H9 (cell line): ENCODE measurements around the gene GREB1L. TPM values are rescaled to one million over a fixed set of nuclear protein-coding genes. Genes with fewer than 3 reads are reported as not detected.

Experiments
- DNase-seq: peaks from one replicate; pipeline ENCODE4 v3.0.0-alpha.2; 2017
- H2AFZ ChIP-seq: one replicate; pipeline ENCODE4 v1.6.1; 2013; ENCODE audit warnings: mild to moderate bottlenecking, low read length, control low read depth, moderate library complexity
- H2AK5ac ChIP-seq: 2 replicates; pipeline ENCODE4 v1.6.1; 2013; ENCODE audit warnings: low read length, control low read depth, mixed read lengths; ENCODE audit not compliant: insufficient read length
- H2BK120ac ChIP-seq: one replicate; pipeline ENCODE4 v1.6.1; 2013; ENCODE audit warnings: low read depth, mild to moderate bottlenecking, low read length, control low read depth, inconsistent platforms; ENCODE audit not compliant: poor library complexity, severe bottlenecking
- H2BK12ac ChIP-seq: 2 replicates; pipeline ENCODE4 v1.6.1; 2013; ENCODE audit warnings: low read length, control low read depth, mixed read lengths, low read depth; ENCODE audit not compliant: insufficient read length
- H2BK15ac ChIP-seq: 2 replicates; pipeline ENCODE4 v1.6.1; 2013; ENCODE audit warnings: low read depth, low read length, control low read depth
- H2BK20ac ChIP-seq: one replicate; pipeline ENCODE4 v1.6.1; 2013; ENCODE audit warnings: low read depth, mild to moderate bottlenecking, low read length, control low read depth, inconsistent platforms; ENCODE audit not compliant: poor library complexity, severe bottlenecking
- H2BK5ac ChIP-seq: 2 replicates; pipeline ENCODE4 v1.6.1; 2013; ENCODE audit warnings: low read length, control low read depth, mixed read lengths; ENCODE audit not compliant: insufficient read length
- H3K14ac ChIP-seq: 2 replicates; pipeline ENCODE4 v1.6.1; 2013; ENCODE audit warnings: low read length, control low read depth; ENCODE audit not compliant: insufficient read depth
- H3K18ac ChIP-seq: 2 replicates; pipeline ENCODE4 v1.6.1; 2013; ENCODE audit warnings: low read depth, mild to moderate bottlenecking, mixed read lengths, low read length, control low read depth; ENCODE audit not compliant: insufficient read length
- H3K23ac ChIP-seq: 2 replicates; pipeline ENCODE4 v1.6.1; 2013; ENCODE audit warnings: low read length, control low read depth, mixed read lengths, low read depth; ENCODE audit not compliant: insufficient read length
- H3K23me2 ChIP-seq: 2 replicates; pipeline ENCODE4 v1.6.1; 2013; ENCODE audit warnings: low read depth, mild to moderate bottlenecking, mixed read lengths, low read length, control low read depth; ENCODE audit not compliant: insufficient read length, poor library complexity, severe bottlenecking
- H3K27ac ChIP-seq: 2 replicates; pipeline ENCODE4 v1.5.1; 2013; ENCODE audit warnings: low read length, control low read depth, mixed read lengths, low read depth; ENCODE audit not compliant: insufficient read length
- H3K27me3 ChIP-seq: 2 replicates; pipeline ENCODE4 v1.6.1; 2013; ENCODE audit warnings: low read length, control low read depth, inconsistent platforms; ENCODE audit not compliant: insufficient read depth
- H3K4ac ChIP-seq: 2 replicates; pipeline ENCODE4 v1.6.1; 2013; ENCODE audit warnings: low read depth, mild to moderate bottlenecking, control low read depth, inconsistent platforms, low read length, moderate library complexity
- H3K4me1 ChIP-seq: 2 replicates; pipeline ENCODE4 v1.6.1; 2013; ENCODE audit warnings: low read length, control low read depth, inconsistent platforms; ENCODE audit not compliant: insufficient read depth
- H3K4me2 ChIP-seq: 2 replicates; pipeline ENCODE4 v1.6.1; 2013; ENCODE audit warnings: low read length, control low read depth, mixed read lengths; ENCODE audit not compliant: insufficient read length, insufficient read depth
- H3K56ac ChIP-seq: 2 replicates; pipeline ENCODE4 v1.6.1; 2013; ENCODE audit warnings: low read depth, mild to moderate bottlenecking, mixed read lengths, low read length, control low read depth; ENCODE audit not compliant: insufficient read length
- H3K79me1 ChIP-seq: 2 replicates; pipeline ENCODE4 v1.6.1; 2013; ENCODE audit warnings: low read depth, mild to moderate bottlenecking, moderate library complexity, low read length, control low read depth, inconsistent platforms; ENCODE audit not compliant: insufficient read depth, poor library complexity, severe bottlenecking
- H3K79me2 ChIP-seq: 2 replicates; pipeline ENCODE4 v1.6.1; 2013; ENCODE audit warnings: low read length, control low read depth, inconsistent platforms; ENCODE audit not compliant: insufficient read depth
- H3K9ac ChIP-seq: 2 replicates; pipeline ENCODE4 v1.6.1; 2013; ENCODE audit warnings: low read length, control low read depth, mixed read lengths; ENCODE audit not compliant: insufficient read length; ENCODE audit errors: extremely low read depth
- H3K9me3 ChIP-seq: one replicate; pipeline ENCODE4 v1.6.1; 2013; ENCODE audit warnings: low read depth, low read length, inconsistent platforms; ENCODE audit not compliant: control insufficient read depth
- H3T11ph ChIP-seq: one replicate; pipeline ENCODE4 v1.6.1; 2013; ENCODE audit warnings: mild to moderate bottlenecking, low read length, control low read depth, inconsistent platforms
- H4K20me1 ChIP-seq: one replicate; pipeline ENCODE4 v1.6.1; 2013; ENCODE audit not compliant: control insufficient read depth, insufficient read length, insufficient read depth
- H4K5ac ChIP-seq: 2 replicates; pipeline ENCODE4 v1.6.1; 2013; ENCODE audit warnings: low read depth, mild to moderate bottlenecking, mixed read lengths, low read length, control low read depth; ENCODE audit not compliant: insufficient read length
- H4K8ac ChIP-seq: replicated peaks from 2 replicates; pipeline ENCODE4 v1.6.1; 2013; ENCODE audit warnings: low read length, control low read depth, mixed read lengths, low read depth; ENCODE audit not compliant: insufficient read length
- H4K91ac ChIP-seq: 2 replicates; pipeline ENCODE4 v1.6.1; 2013; ENCODE audit warnings: low read depth, mild to moderate bottlenecking, moderate library complexity, mixed read lengths, low read length, control low read depth; ENCODE audit not compliant: insufficient read length
- H3K27ac Mint-ChIP-seq, 3 experiments: 2 replicates in 2 of 3; 3 replicates in 1 of 3; pipeline ENCODE4 v1.8.0; 2020 to 2021; ENCODE audit warnings: mixed read lengths in 3 of 3, mild to moderate bottlenecking in 1 of 3, moderate library complexity in 1 of 3
- H3K27me3 Mint-ChIP-seq: 2 replicates; pipeline ENCODE4 v1.8.0; 2021; ENCODE audit warnings: low read depth, mild to moderate bottlenecking, moderate library complexity, mixed read lengths
- H3K36me3 Mint-ChIP-seq, 3 experiments: 2 replicates in 2 of 3; 3 replicates in 1 of 3; pipeline ENCODE4 v1.8.0; 2020 to 2021; ENCODE audit warnings: low read depth in 3 of 3, mixed read lengths in 3 of 3; ENCODE audit not compliant: insufficient read depth in 1 of 3
- H3K4me1 Mint-ChIP-seq, 2 experiments: 2 replicates each; pipeline ENCODE4 v1.8.0; 2020; ENCODE audit warnings: mixed read lengths in 2 of 2
- H3K4me3 Mint-ChIP-seq, 2 experiments: 2 replicates in 1 of 2; 3 replicates in 1 of 2; pipeline ENCODE4 v1.8.0; 2020 to 2021; ENCODE audit warnings: mild to moderate bottlenecking in 2 of 2, mixed read lengths in 2 of 2, moderate library complexity in 1 of 2
- H3K9me3 Mint-ChIP-seq, 2 experiments: 2 replicates in 1 of 2; 3 replicates in 1 of 2; pipeline ENCODE4 v1.8.0; 2020; ENCODE audit warnings: mild to moderate bottlenecking in 2 of 2, mixed read lengths in 2 of 2, moderate library complexity in 1 of 2
- CTCF ChIP-seq: fragments of 200-600 bp; sonication (generic); conservative IDR thresholded peaks from 3 replicates; pipeline ENCODE4 v1.8.0; 2021; ENCODE audit warnings: antibody characterized with exemption, mild to moderate bottlenecking
- WGBS: extraction: QIAGEN DNeasy Blood & Tissue Kit; methylation state at CpG from one replicate; pipeline ENCODE4 v1.1.7; 2013; ENCODE audit warnings: missing lambda C conversion rate, low lambda C conversion rate, mixed read lengths; ENCODE audit not compliant: insufficient read length; ENCODE audit errors: extremely low coverage; 5-methylcytosine and 5-hydroxymethylcytosine counted together
- total RNA-seq: library from RNA; stranded (reverse); gene quantifications from 2 replicates; pipeline ENCODE4 v1.2.1, GENCODE V29; 2021

GREB1L gene
- total RNA-seq, 1 experiment from 2014 or later, result 2.7 TPM

DNA sequence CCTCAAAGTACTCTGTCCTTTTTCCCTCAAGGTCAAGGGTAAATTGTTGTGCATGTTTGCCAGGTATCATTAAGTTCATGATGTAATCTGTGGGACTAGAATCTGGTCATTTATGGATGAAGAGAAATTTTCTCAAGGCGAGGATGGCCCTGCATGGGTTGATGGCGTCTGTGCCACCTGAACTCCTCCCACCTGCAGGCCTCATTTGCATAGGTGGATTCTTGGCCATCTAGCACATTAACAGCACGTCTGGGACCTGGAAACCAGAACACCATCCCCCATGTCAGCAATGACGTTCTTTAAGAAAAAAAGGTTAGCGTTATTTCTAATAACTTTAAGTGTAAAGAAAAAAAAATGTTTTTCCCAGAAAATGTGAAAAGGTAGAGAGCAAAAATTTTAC lies 212.7 kb downstream of the GREB1L start:
- Histone ChIP-seq H3K4me2 (no peak overlapping the region), H3K79me1 (no peaks in the 10 kb centered on the region), H4K91ac (no peak overlapping the region), H4K20me1 (no peaks in the 10 kb centered on the region), H4K5ac (no peak overlapping the region), H2BK12ac (no peak overlapping the region), H3K9me3 (no peaks in the 10 kb centered on the region), H3K9ac (no peak overlapping the region), H2AK5ac (no peak overlapping the region), H2BK20ac (no peak overlapping the region), H2BK15ac (no peak overlapping the region), H3K14ac (no peak overlapping the region), H3T11ph (no peak overlapping the region), H3K18ac (no peak overlapping the region), H3K4me1 (no peaks in the 10 kb centered on the region), H3K23me2 (no peaks in the 10 kb centered on the region), H3K23ac (no peak overlapping the region), H2BK5ac (no peak overlapping the region), H2AFZ (no peak overlapping the region), H4K8ac (no peak overlapping the region), H3K4ac (no peak overlapping the region), H3K79me2 (no peaks in the 10 kb centered on the region), H3K27me3 (no peaks in the 10 kb centered on the region), H2BK120ac (no peak overlapping the region), H3K56ac (no peak overlapping the region), H3K27ac (no peak overlapping the region)
- DNase-seq, result no peak
- no CpG with 5 or more reads among the region's 5 CpGs for WGBS
- H3K36me3 Mint-ChIP-seq, result peaks cover 0 to 9% (median 0%) of the 10 kb centered on the region in 3 experiments; a peak in 1 of 7 replicates
- no peaks in the 10 kb centered on the region for H3K9me3 Mint-ChIP-seq
- H3K4me1 Mint-ChIP-seq, result peaks cover 4 to 6% of the 10 kb centered on the region in 2 experiments
- no peak overlapping the region for H3K4me3 Mint-ChIP-seq
- TF ChIP-seq CTCF, result no peak
- no peaks in the 10 kb centered on the region for H3K27me3 Mint-ChIP-seq
- H3K27ac Mint-ChIP-seq, result no peak overlapping the region
